IPS-18c (cell line): Measurements from ENCODE around the gene PPIA.

ENCODE experiments used
- H3K4me3 ChIP-seq: 2 replicates; pipeline ENCODE4 v1.7.0; 2013; ENCODE audit warnings: low read depth, mild to moderate bottlenecking, low read length, moderate library complexity; ENCODE audit not compliant: insufficient read depth
- H3K9me3 ChIP-seq: one replicate; pipeline ENCODE4 v1.6.1; 2013; ENCODE audit warnings: mild to moderate bottlenecking, low read length, moderate library complexity; ENCODE audit not compliant: control insufficient read depth, insufficient read depth

PPIA gene

GRCh38 chr7:44847509-44847919 lies 51.0 kb downstream of the PPIA start:
- peak overlapping the region; percentile 79 for H3K4me3 ChIP-seq
- no peaks in the 10 kb centered on the region for H3K9me3 ChIP-seq

DNA sequence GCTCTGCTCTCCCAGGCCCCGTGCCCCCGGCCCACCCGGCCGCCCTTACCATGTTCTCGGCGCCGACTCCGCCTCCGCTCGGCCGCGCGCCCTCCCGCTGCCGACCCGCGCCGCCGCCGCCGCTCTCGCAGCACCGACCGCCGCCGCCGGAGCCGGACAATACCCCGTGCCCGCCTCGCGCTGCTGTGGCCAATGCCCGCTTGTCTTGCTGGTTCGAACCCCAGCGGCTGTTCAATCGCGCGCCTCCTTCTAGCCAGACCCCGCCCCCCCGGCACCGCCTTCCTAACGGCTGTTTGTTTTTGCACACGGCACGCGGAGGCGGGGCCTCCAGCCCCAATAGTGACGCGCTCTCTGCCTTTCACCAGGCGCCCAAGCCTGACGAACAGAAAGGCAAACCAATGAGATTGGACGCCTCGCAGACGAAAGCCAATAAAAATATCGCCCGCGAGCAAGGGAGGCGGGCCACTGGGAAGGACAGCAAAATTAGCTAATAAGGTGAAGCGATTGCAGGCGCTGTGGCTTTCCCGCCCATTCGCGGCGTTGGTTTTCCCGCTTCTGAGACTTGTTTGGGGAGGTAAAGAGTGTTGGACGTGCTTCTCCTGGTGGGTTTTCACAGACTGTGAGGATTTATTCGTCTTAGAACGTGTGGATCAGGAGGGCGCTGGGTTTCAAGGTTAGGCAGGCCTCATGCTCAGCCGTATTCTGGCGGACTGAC lies 51.6 kb downstream of the PPIA start, which contains the start of gene H2AZ2:
Gene H2AZ2, minus strand, starts transcription at position 168 of the 715 bp plus-strand sequence. Its CDS starts 116 bp downstream, at position 52.
- no peaks in the 10 kb centered on the region for H3K9me3 ChIP-seq
- H3K4me3 ChIP-seq, result peak within 1 kb of the TSS; percentile 79

DNA sequence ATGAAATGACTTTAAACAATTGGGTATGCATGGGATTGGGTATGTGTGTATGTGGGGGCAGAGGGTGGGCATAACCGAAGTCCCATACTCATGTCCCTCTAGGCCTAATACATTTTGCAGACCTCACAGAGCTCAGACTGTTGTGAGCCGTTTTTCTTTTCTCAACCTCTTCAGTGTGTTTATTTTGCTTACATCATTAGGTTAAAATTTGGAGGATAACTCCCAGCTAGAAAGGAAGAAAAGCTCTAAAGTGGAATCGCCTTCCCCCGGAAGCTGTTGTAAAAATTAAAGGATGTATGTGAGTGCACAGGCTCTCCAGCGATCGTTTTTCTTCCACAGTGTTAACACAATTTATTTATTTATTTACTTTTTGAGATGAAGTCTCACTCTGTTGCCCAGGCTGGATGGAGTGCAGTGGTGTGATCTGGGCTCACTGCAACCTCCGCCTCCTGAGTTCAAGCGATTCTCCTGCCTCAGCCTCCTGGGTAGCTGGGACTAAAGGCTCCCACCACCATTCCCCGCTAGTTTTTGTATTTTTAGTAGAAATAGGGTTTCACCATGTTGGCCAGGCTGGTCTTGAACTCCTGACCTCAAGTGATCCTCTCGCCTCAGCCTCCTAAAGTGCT lies 52.9 kb downstream of the PPIA start:
- Histone ChIP-seq H3K4me3 (peak overlapping the region; percentile 71; the same call in 1 of the 2 replicates), H3K9me3 (no peaks in the 10 kb centered on the region)

DNA sequence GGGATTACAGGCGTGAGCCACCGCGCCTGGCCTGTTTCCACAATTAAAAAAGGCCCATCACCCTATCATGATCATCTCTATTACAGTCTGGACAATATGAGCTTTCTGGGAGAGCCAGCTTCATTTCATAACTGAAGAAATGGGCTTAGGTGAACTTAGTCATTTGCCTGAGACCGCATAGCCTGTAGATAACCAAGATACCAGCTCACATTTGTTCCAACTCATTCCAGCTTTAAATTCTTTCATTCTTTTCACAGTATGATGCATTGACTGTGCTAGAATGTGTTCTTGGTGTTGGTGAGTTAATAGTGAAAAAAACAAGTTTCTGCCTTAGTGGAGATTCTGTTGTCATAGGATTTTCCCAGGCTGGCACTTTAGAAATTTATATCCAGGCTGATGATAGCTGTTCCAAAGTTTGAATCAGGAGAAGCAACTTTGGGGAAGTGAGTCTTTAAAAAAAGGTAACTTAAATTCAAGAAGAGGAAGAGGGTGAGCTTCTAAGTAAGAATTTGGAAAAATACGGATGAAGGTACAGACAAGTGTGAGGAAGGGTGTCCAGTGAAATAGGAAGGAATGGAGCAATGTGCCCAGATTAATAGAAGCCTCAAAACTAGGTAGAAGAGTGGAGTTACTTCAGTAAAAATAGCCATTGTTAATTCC lies 53.5 kb downstream of the PPIA start:
- Histone ChIP-seq H3K4me3 (no peak overlapping the region), H3K9me3 (no peaks in the 10 kb centered on the region)

DNA sequence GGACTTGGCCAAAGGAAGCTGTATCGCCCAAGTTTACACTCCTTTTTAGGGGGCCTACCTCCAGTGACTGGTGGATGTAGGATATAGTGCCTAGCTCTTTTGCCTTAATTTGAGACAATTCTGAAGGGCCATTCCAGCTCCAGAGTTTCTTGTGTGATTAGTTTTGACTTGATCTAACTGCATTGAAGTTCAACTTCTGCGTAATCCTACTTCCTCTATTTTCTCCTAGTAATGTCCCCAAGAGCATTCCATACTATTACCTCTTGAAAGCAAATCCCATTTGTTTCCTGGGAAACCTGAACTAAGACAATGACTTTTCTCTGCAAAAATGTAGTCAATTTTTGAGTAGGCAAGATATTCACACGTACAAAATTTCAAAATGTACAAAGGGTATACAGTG lies 56.1 kb downstream of the PPIA start:
- no peak overlapping the region for H3K4me3 ChIP-seq
- no peaks in the 10 kb centered on the region for H3K9me3 ChIP-seq
